Measurements from ENCODE around the gene GPR160.

GRCh38 chr3:170078620-170079281 is 41.0 kb downstream of the GPR160 start:
- TF ChIP-seq POLR2AphosphoS5 (IDR thresholded peaks at IDR 0.05; ENCODE audit: low read depth) (no peak), CTCF (conservative IDR thresholded peaks at IDR 0.05; ENCODE audit: low read depth in 2 of 2) (peak; percentile 63 to 67), EZH2 (IDR thresholded peaks at IDR 0.05; ENCODE audit: low read depth, unreplicated experiment) (no peak), CREB1 (CRISPR knock-in tag; IDR thresholded peaks at IDR 0.05; ENCODE audit: low read depth) (no peak), REST (IDR thresholded peaks at IDR 0.05; ENCODE audit: unreplicated experiment) (no peak), EZH2phosphoT487 (IDR thresholded peaks at IDR 0.05; ENCODE audit: unreplicated experiment) (no peak), JUNB (IDR thresholded peaks at IDR 0.05; ENCODE audit: unreplicated experiment) (no peak), ZNF462 (CRISPR knock-in tag; IDR thresholded peaks at IDR 0.05) (no peak)

Data from GM23338 (cell line).